OCI-LY3 (cell line): ENCODE data around the gene NPR3.

Source experiments
- EZH2phosphoT487 ChIP-seq: fragments of 200-600 bp; shearing (Covaris generic); IDR thresholded peaks from 2 replicates; pipeline ENCODE4 v1.6.1; 2018; ENCODE audit warnings: antibody characterized with exemption, mixed run types, low read depth
- TF ChIP-seq, protein P1 (sequence below): fragments of 200-600, 300-600 bp; sonication (generic); IDR thresholded peaks from 2 replicates; pipeline ENCODE4 v1.5.1; 2014; ENCODE audit warnings: antibody characterized with exemption, low read length, low read depth

DNA sequence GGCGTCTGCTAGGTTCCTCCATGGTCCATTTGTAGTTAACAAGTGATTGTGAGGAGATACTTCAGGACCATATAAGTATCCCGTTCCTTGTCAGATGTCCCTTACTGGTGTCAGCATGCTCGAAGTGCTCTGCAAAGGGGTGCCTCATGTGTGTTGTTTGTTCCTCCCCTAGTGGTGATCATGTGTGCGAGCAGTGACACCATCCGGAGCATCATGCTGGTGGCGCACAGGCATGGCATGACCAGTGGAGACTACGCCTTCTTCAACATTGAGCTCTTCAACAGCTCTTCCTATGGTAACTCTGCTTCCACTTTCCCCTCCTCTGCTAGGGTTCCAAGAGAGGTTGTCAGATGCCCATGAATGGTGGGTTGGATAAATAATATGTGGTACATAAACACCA, 13.4 kb downstream of the NPR3 start:
- TF ChIP-seq, protein P1, sequence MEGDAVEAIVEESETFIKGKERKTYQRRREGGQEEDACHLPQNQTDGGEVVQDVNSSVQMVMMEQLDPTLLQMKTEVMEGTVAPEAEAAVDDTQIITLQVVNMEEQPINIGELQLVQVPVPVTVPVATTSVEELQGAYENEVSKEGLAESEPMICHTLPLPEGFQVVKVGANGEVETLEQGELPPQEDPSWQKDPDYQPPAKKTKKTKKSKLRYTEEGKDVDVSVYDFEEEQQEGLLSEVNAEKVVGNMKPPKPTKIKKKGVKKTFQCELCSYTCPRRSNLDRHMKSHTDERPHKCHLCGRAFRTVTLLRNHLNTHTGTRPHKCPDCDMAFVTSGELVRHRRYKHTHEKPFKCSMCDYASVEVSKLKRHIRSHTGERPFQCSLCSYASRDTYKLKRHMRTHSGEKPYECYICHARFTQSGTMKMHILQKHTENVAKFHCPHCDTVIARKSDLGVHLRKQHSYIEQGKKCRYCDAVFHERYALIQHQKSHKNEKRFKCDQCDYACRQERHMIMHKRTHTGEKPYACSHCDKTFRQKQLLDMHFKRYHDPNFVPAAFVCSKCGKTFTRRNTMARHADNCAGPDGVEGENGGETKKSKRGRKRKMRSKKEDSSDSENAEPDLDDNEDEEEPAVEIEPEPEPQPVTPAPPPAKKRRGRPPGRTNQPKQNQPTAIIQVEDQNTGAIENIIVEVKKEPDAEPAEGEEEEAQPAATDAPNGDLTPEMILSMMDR, result no peak
- no peak for TF ChIP-seq EZH2phosphoT487
